A673 (cell line): ENCODE results near the gene RNF115.

Source experiments
- EZH2 ChIP-seq: fragments of 200-600 bp; sonication (generic); IDR thresholded peaks from 2 replicates; pipeline ENCODE4 v1.6.1; 2017; ENCODE audit warnings: borderline replicate concordance, low read depth, mild to moderate bottlenecking, mixed read lengths, antibody characterized with exemption, low read length; ENCODE audit not compliant: poor library complexity, severe bottlenecking
- TF ChIP-seq, protein P1 (sequence below): fragments of 300-800, 200-600 bp; sonication (generic); conservative IDR thresholded peaks from 2 replicates; pipeline ENCODE4 v1.5.1; 2017; ENCODE audit warnings: low read depth, mild to moderate bottlenecking, antibody characterized with exemption, low read length, moderate library complexity, mixed read lengths

DNA sequence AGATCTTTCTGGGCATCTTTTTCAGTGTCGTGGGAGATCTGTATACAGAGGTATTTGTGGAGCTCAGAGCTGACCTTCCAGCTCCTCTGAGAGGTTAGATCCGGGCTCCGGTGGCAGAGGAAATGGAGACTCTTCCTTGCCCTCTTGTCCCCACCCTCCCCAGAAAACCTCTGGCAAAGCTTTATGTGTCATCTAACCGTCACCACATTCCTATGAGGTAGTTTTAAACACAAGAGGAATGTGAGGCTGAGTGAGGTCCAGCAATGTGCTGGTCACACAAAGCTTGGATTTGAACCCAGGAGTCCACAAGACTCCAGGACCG, 103.4 kb downstream of the RNF115 start:
- TF ChIP-seq, protein P1, sequence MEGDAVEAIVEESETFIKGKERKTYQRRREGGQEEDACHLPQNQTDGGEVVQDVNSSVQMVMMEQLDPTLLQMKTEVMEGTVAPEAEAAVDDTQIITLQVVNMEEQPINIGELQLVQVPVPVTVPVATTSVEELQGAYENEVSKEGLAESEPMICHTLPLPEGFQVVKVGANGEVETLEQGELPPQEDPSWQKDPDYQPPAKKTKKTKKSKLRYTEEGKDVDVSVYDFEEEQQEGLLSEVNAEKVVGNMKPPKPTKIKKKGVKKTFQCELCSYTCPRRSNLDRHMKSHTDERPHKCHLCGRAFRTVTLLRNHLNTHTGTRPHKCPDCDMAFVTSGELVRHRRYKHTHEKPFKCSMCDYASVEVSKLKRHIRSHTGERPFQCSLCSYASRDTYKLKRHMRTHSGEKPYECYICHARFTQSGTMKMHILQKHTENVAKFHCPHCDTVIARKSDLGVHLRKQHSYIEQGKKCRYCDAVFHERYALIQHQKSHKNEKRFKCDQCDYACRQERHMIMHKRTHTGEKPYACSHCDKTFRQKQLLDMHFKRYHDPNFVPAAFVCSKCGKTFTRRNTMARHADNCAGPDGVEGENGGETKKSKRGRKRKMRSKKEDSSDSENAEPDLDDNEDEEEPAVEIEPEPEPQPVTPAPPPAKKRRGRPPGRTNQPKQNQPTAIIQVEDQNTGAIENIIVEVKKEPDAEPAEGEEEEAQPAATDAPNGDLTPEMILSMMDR = no peak
- TF ChIP-seq EZH2 = no peak
